GM21825 (cell line): Measurements from ENCODE around the gene ZDHHC8.

Source experiments
- ATAC-seq: cut with Tn5 transposase; IDR thresholded peaks from one replicate; pipeline ENCODE4 v1.9.1; 2021; ENCODE audit warnings: mild to moderate bottlenecking, moderate library complexity; ENCODE audit not compliant: unreplicated experiment

Gene ZDHHC8

GRCh38 chr22:20096574-20097420 lies 34.8 kb upstream of the ZDHHC8 start:
- ATAC-seq, result no peak

GRCh38 chr22:20099099-20099711 lies 32.4 kb upstream of the ZDHHC8 start:
- ATAC-seq, result no peak

- ATAC-seq, result no peak
These were observed 30.0 kb upstream of the ZDHHC8 start for GRCh38 chr22:20101638-20102037.

- ATAC-seq, result no peak
These were observed 29.3 kb upstream of the ZDHHC8 start for GRCh38 chr22:20102203-20102780.

- ATAC-seq, result no peak
These were observed 26.0 kb upstream of the ZDHHC8 start for GRCh38 chr22:20105456-20106204.

- ATAC-seq, result no peak
These were observed 25.3 kb upstream of the ZDHHC8 start for GRCh38 chr22:20106205-20106848.

- ATAC-seq, result no peak
These were observed 24.8 kb upstream of the ZDHHC8 start for GRCh38 chr22:20106849-20107237.

- ATAC-seq, result no peak
These were observed 24.1 kb upstream of the ZDHHC8 start for GRCh38 chr22:20107471-20107901.

GRCh38 chr22:20107951-20108756 lies 23.4 kb upstream of the ZDHHC8 start:
- no peak for ATAC-seq

GRCh38 chr22:20108757-20109230 lies 22.8 kb upstream of the ZDHHC8 start:
- no peak for ATAC-seq

GRCh38 chr22:20109411-20110358 lies 21.9 kb upstream of the ZDHHC8 start:
- no peak for ATAC-seq

- no peak for ATAC-seq
These were observed 21.1 kb upstream of the ZDHHC8 start for GRCh38 chr22:20110359-20110985.

- no peak for ATAC-seq
These were observed 20.4 kb upstream of the ZDHHC8 start for GRCh38 chr22:20111045-20111688.

GRCh38 chr22:20111689-20112622 lies 19.6 kb upstream of the ZDHHC8 start:
- ATAC-seq, result no peak

GRCh38 chr22:20112623-20113511 lies 18.7 kb upstream of the ZDHHC8 start:
- no peak for ATAC-seq
